Neural crest cell (in vitro differentiated cells): ENCODE measurements around the gene RPGRIP1. TPM values are rescaled to one million over a fixed set of nuclear protein-coding genes. Genes with fewer than 3 reads are reported as not detected.

Experiments used
- DNase-seq: peaks from one replicate; pipeline ENCODE4 v3.0.0; 2021; ENCODE audit warnings: low read depth, mixed read lengths, low spot score
- H3K27ac Mint-ChIP-seq: one replicate; pipeline ENCODE4 v1.8.0; 2021; ENCODE audit warnings: mild to moderate bottlenecking, mixed read lengths; ENCODE audit not compliant: unreplicated experiment
- H3K27me3 Mint-ChIP-seq: 2 replicates; pipeline ENCODE4 v1.8.0; 2021; ENCODE audit warnings: low read depth, mild to moderate bottlenecking, mixed read lengths
- H3K36me3 Mint-ChIP-seq: 2 replicates; pipeline ENCODE4 v1.8.0; 2021; ENCODE audit warnings: low read depth, mild to moderate bottlenecking, mixed read lengths
- H3K4me1 Mint-ChIP-seq: 2 replicates; pipeline ENCODE4 v1.8.0; 2021; ENCODE audit warnings: mixed read lengths
- H3K4me3 Mint-ChIP-seq: one replicate; pipeline ENCODE4 v1.8.0; 2021; ENCODE audit warnings: mild to moderate bottlenecking, mixed read lengths
- H3K9me3 Mint-ChIP-seq: 2 replicates; pipeline ENCODE4 v1.8.0; 2021; ENCODE audit warnings: mixed read lengths
- long read RNA-seq: library from polyadenylated mRNA; unstranded; transcript quantifications from one replicate; pipeline ENCODE4 v2.0.0, GENCODE V29; 2020
- total RNA-seq: library from RNA; stranded (reverse); gene quantifications from 2 replicates; pipeline ENCODE4 v1.2.1, GENCODE V29; 2021
- TF ChIP-seq, protein P1 (sequence below): fragments of 200-600 bp; sonication (generic); conservative IDR thresholded peaks from 2 replicates; pipeline ENCODE4 v1.5.0; 2021; ENCODE audit warnings: antibody characterized with exemption, mild to moderate bottlenecking

RPGRIP1 gene
- total RNA-seq: not detected in 2 replicates
- long read RNA-seq: 0 reads

DNA sequence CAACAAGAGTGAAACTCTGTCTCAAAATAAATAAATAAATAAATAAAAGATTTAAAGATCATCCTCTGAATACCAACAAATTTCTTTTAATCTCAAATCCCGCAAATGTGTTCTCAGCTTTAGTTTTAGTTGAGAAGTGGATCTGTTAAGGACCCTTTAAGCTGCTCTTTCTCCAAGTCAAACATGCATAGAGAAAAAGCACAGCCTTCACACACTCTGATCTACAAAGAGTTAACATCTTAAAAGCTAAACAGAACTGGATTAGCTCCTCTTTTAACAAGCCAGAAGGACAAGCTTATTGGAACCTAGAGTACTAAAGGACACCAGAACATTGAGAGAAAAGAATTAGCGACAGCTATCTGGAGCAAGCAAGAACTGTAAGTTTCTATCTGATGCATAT lies at the start of gene RPGRIP1:
Gene RPGRIP1, plus strand, starts transcription at position 301 of the 400 bp plus-strand sequence. CDS start 7,894 bp downstream, outside the sequence.
- Mint-ChIP-seq H3K4me3 (no peak within 1 kb of the TSS), H3K27me3 (no peaks in the 10 kb centered on the region), H3K27ac (no peak within 1 kb of the TSS), H3K9me3 (no peaks in the 10 kb centered on the region), H3K4me1 (no peaks in the 10 kb centered on the region), H3K36me3 (no peaks in the 10 kb centered on the region)
- no peak for DNase-seq
- TF ChIP-seq, protein P1, sequence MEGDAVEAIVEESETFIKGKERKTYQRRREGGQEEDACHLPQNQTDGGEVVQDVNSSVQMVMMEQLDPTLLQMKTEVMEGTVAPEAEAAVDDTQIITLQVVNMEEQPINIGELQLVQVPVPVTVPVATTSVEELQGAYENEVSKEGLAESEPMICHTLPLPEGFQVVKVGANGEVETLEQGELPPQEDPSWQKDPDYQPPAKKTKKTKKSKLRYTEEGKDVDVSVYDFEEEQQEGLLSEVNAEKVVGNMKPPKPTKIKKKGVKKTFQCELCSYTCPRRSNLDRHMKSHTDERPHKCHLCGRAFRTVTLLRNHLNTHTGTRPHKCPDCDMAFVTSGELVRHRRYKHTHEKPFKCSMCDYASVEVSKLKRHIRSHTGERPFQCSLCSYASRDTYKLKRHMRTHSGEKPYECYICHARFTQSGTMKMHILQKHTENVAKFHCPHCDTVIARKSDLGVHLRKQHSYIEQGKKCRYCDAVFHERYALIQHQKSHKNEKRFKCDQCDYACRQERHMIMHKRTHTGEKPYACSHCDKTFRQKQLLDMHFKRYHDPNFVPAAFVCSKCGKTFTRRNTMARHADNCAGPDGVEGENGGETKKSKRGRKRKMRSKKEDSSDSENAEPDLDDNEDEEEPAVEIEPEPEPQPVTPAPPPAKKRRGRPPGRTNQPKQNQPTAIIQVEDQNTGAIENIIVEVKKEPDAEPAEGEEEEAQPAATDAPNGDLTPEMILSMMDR: no peak

DNA sequence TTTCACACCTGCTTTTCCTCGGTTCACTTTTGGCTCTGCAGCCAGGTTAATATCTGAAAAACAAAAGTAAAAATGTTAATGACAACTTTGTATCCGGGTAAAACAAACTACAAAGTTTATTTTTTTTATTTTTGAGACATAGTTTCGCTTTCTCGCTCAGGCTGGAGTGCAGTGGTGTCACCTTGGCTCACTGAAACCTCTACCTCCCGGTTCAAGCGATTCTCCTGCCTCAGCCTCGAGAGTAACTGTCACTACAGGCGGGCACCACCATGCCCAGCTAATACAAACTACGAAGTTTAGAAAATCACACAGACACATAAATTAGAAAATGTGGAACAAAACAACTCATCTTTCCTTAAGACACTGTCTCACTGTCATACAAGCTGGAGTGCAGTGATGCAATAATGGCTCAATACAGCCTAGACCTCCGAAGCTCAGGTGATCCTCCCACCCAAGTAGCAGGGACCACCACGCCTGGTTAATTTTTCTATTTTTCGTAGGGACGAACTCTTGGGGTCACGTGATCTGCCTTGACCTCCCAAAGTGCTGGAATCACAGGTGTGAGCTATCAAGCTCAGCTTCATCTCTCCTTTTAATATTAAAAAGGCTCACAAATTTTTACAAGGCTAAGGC lies 48.7 kb upstream of the RPGRIP1 start:
- H3K4me1 Mint-ChIP-seq: peaks cover 27% of the 10 kb centered on the region
- peaks cover 36% of the 10 kb centered on the region for H3K36me3 Mint-ChIP-seq
- no peaks in the 10 kb centered on the region for H3K9me3 Mint-ChIP-seq
- no peaks in the 10 kb centered on the region for H3K27me3 Mint-ChIP-seq
- TF ChIP-seq, protein P1: no peak
- no peak overlapping the region for H3K4me3 Mint-ChIP-seq
- H3K27ac Mint-ChIP-seq: no peak overlapping the region
- no peak for DNase-seq

DNA sequence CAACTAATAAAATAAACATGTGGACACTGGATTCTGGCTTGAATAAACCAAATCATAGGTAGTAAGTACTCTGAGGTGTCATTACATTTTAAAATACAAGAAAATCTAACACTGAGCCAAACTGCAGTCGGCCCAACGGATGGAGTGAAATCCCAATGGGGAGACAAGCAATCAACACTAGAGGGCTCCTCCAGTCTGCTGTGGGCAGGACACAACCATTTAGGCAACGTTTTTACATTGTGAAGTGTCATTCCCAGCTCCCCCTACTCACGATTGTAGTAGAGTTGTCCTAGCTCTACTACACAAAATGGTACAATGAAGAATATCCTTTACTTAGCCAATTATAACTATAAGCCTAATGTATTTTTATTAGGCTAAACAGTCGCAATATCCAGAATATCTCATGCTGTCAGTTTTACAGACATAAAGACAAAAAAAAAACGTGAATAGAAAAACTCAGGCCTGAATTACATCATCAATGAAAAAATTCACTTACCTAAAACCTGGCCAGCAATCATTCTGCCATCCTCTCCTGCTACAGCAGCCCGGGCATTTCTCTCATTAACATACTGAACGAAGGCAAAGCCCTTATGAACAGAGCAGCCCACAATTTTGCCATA lies 46.3 kb upstream of the RPGRIP1 start:
- H3K36me3 Mint-ChIP-seq: peaks cover 25% of the 10 kb centered on the region
- H3K4me1 Mint-ChIP-seq: peaks cover 32% of the 10 kb centered on the region
- TF ChIP-seq, protein P1: peak; percentile 22
- H3K9me3 Mint-ChIP-seq: no peaks in the 10 kb centered on the region
- no peak overlapping the region for H3K27ac Mint-ChIP-seq
- no peaks in the 10 kb centered on the region for H3K27me3 Mint-ChIP-seq
- no peak for DNase-seq
- peak overlapping the region; percentile 14 for H3K4me3 Mint-ChIP-seq

DNA sequence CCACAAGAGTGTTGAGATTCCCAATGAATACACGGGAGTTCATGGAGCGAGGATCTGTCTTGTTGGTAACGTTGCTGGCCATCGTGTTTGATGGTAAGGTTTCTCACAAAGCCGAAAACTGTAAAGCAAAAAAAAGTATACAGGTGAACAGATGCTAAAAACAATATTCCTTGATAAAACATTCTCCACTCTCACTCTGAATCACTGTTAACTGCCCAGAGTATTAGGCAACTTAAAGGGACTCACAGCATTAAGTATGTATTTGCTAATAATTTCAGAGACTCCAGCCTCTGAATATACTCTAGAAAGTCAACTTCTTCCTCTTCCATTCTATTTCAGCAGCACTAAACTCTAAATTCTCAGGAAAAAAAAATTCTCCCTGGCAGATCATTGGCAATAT lies 45.8 kb upstream of the RPGRIP1 start:
- H3K27me3 Mint-ChIP-seq: no peaks in the 10 kb centered on the region
- H3K4me3 Mint-ChIP-seq: peak overlapping the region; percentile 2
- H3K36me3 Mint-ChIP-seq: peaks cover 25% of the 10 kb centered on the region
- TF ChIP-seq, protein P1: no peak
- no peak overlapping the region for H3K27ac Mint-ChIP-seq
- H3K4me1 Mint-ChIP-seq: peaks cover 32% of the 10 kb centered on the region
- no peak for DNase-seq
- H3K9me3 Mint-ChIP-seq: no peaks in the 10 kb centered on the region

DNA sequence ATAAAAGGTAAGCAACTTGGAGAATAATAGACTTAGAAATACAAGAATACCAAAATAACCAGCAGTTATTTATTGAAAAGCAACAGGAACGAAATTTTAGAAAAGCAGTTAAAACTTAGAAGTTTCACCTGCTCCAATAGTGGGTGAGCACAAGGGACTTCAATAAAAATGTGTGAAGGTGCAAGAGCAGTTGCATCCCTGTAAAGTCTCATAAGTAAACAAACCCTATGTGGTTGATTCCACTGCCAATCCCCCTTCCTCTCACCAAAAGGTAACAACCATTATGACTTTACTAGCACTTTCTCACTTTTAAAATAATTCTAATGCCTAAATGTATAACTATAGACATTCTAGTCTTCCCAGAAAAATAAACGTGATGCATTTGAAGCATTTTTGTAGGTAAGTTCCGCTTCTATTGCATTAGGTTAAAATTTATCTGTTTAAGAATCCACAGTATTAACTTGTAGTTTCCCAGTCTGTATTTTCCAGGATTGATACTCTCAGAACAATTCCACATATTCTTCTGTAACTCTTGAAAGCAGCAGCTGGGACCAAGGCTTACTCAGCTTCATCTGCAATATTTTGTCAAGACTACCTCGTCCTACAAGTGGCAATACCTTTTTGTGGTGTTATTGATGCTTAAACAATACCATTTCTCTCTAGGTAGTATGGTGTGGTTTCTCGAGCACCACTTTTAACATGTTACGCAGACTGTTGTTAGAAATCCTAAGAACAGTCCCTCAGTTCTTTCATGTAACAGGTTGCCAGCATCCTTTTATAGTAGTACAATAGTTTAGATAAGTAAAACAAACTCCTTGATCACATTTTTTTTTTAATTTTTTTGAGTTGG lies 42.7 kb upstream of the RPGRIP1 start:
- H3K4me3 Mint-ChIP-seq: no peak overlapping the region
- H3K36me3 Mint-ChIP-seq: peaks cover 14% of the 10 kb centered on the region
- H3K9me3 Mint-ChIP-seq: no peaks in the 10 kb centered on the region
- H3K27ac Mint-ChIP-seq: no peak overlapping the region
- peaks cover 32% of the 10 kb centered on the region for H3K4me1 Mint-ChIP-seq
- TF ChIP-seq, protein P1: no peak
- no peak for DNase-seq
- no peaks in the 10 kb centered on the region for H3K27me3 Mint-ChIP-seq
